ENCODE measurements around the gene NDUFAF2.

NDUFAF2 gene

GRCh38 chr5:61159070-61159469, 214.1 kb downstream of the NDUFAF2 start:
- H3K36me3 ChIP-seq (ENCODE audit: insufficient read depth) = peaks cover 7% of the 10 kb centered on the region; the same call in 1 of the 2 replicates
- H3K27me3 ChIP-seq (ENCODE audit: insufficient read depth, low read depth) = no peaks in the 10 kb centered on the region
- H2AFZ ChIP-seq (ENCODE audit: low read depth) = no peak overlapping the region
- no peak overlapping the region for H3K9ac ChIP-seq
- no peak overlapping the region for H3K4me3 ChIP-seq (IDR thresholded peaks at IDR 0.05; ENCODE audit: insufficient read depth, low read depth, low read length)
- TF ChIP-seq CTCF (conservative IDR thresholded peaks at IDR 0.05; ENCODE audit: low read depth, low read length) = no peak
- H3K79me2 ChIP-seq (ENCODE audit: insufficient read depth, low read depth) = peaks cover 24% of the 10 kb centered on the region
- H3K27ac ChIP-seq = no peak overlapping the region
- H3K4me2 ChIP-seq = no peak overlapping the region
- no peaks in the 10 kb centered on the region for H4K20me1 ChIP-seq (ENCODE audit: insufficient read depth)
- H3K4me1 ChIP-seq (ENCODE audit: low read depth, poor library complexity, severe bottlenecking) = peaks cover 16% of the 10 kb centered on the region

GRCh38 chr5:61159836-61160235, 214.8 kb downstream of the NDUFAF2 start:
- no peak overlapping the region for H3K9ac ChIP-seq
- H3K27me3 ChIP-seq (ENCODE audit: insufficient read depth, low read depth) = no peaks in the 10 kb centered on the region
- no peak for TF ChIP-seq CTCF (conservative IDR thresholded peaks at IDR 0.05; ENCODE audit: low read depth, low read length)
- no peak overlapping the region for H3K4me3 ChIP-seq (IDR thresholded peaks at IDR 0.05; ENCODE audit: insufficient read depth, low read depth, low read length)
- peaks cover 24% of the 10 kb centered on the region for H3K79me2 ChIP-seq (ENCODE audit: insufficient read depth, low read depth)
- H3K27ac ChIP-seq = no peak overlapping the region
- H3K4me1 ChIP-seq (ENCODE audit: low read depth, poor library complexity, severe bottlenecking) = peaks cover 16% of the 10 kb centered on the region
- H3K36me3 ChIP-seq (ENCODE audit: insufficient read depth) = peaks cover 7% of the 10 kb centered on the region; the same call in 1 of the 2 replicates
- no peak overlapping the region for H2AFZ ChIP-seq (ENCODE audit: low read depth)
- H3K4me2 ChIP-seq = no peak overlapping the region
- no peaks in the 10 kb centered on the region for H4K20me1 ChIP-seq (ENCODE audit: insufficient read depth)

GRCh38 chr5:61160497-61160896, 215.5 kb downstream of the NDUFAF2 start:
- H3K79me2 ChIP-seq (ENCODE audit: insufficient read depth, low read depth) = peaks cover 24% of the 10 kb centered on the region
- H3K27ac ChIP-seq = no peak overlapping the region
- no peaks in the 10 kb centered on the region for H3K27me3 ChIP-seq (ENCODE audit: insufficient read depth, low read depth)
- H2AFZ ChIP-seq (ENCODE audit: low read depth) = no peak overlapping the region
- H3K4me1 ChIP-seq (ENCODE audit: low read depth, poor library complexity, severe bottlenecking) = peaks cover 16% of the 10 kb centered on the region
- H3K36me3 ChIP-seq (ENCODE audit: insufficient read depth) = peaks cover 7% of the 10 kb centered on the region; the same call in 1 of the 2 replicates
- H3K4me2 ChIP-seq = peak overlapping the region; percentile 4; the same call in 1 of the 2 replicates
- H4K20me1 ChIP-seq (ENCODE audit: insufficient read depth) = no peaks in the 10 kb centered on the region
- no peak for TF ChIP-seq CTCF (conservative IDR thresholded peaks at IDR 0.05; ENCODE audit: low read depth, low read length)
- H3K9ac ChIP-seq = no peak overlapping the region
- no peak overlapping the region for H3K4me3 ChIP-seq (IDR thresholded peaks at IDR 0.05; ENCODE audit: insufficient read depth, low read depth, low read length)

- Histone ChIP-seq H4K20me1 (ENCODE audit: insufficient read depth) (no peaks in the 10 kb centered on the region), H3K36me3 (ENCODE audit: insufficient read depth) (peaks cover 7% of the 10 kb centered on the region; the same call in 1 of the 2 replicates), H3K4me1 (ENCODE audit: low read depth, poor library complexity, severe bottlenecking) (peaks cover 19% of the 10 kb centered on the region), H3K79me2 (ENCODE audit: insufficient read depth, low read depth) (peaks cover 24% of the 10 kb centered on the region), H3K27ac (peak within 1 kb of the TSS; percentile 87), H3K4me3 (IDR thresholded peaks at IDR 0.05; ENCODE audit: insufficient read depth, low read depth, low read length) (peak within 1 kb of the TSS; percentile 77), H3K9ac (peak within 1 kb of the TSS; percentile 95), H3K27me3 (ENCODE audit: insufficient read depth, low read depth) (no peaks in the 10 kb centered on the region), H2AFZ (ENCODE audit: low read depth) (peak within 1 kb of the TSS; percentile 99), H3K4me2 (peak within 1 kb of the TSS; percentile 65)
- TF ChIP-seq CTCF (conservative IDR thresholded peaks at IDR 0.05; ENCODE audit: low read depth, low read length) = no peak
These were observed 217.2 kb downstream of the NDUFAF2 start, which contains the start of gene SMIM15 for GRCh38 chr5:61162010-61162831. TSS of gene SMIM15 (minus strand) at chr5:61162468. CDS start at chr5:61160171, 2,297 bp downstream.
